Measurements from ENCODE around the gene MYO7A. TPM values are rescaled to one million over a fixed set of nuclear protein-coding genes. Genes with fewer than 3 reads are reported as not detected.

MYO7A gene
- polyA plus RNA-seq, 1 experiment, result not detected

GRCh38 chr11:77205467-77206263 lies 77.6 kb downstream of the MYO7A start:
- Histone ChIP-seq H3K27ac (ENCODE audit: low read depth, low read length) (no peak overlapping the region), H3K27me3 (ENCODE audit: control insufficient read depth, insufficient read depth, low read length) (no peaks in the 10 kb centered on the region), H3K4me3 (ENCODE audit: low read depth, low read length) (no peak overlapping the region), H3K9me3 (ENCODE audit: control insufficient read depth, insufficient read depth, low read length) (no peaks in the 10 kb centered on the region; the same call in 1 of the 2 replicates)
- no peak for DNase-seq (ENCODE audit: low read depth, low spot score)
- no peak for TF ChIP-seq CTCF (IDR thresholded peaks at IDR 0.05; ENCODE audit: low read depth, low read length)
- CTCF ChIA-PET, result interaction anchor here (0.9 to 1.2 kb wide), 2 partner anchors 11 to 343 kb away, joined by 4 read pairs; no protein-coding TSS in a partner anchor
- POLR2A ChIA-PET, result no interaction called here

- Histone ChIP-seq H3K9me3 (ENCODE audit: control insufficient read depth, insufficient read depth, low read length) (no peaks in the 10 kb centered on the region; the same call in 1 of the 2 replicates), H3K27me3 (ENCODE audit: control insufficient read depth, insufficient read depth, low read length) (no peaks in the 10 kb centered on the region), H3K4me3 (ENCODE audit: low read depth, low read length) (no peak overlapping the region), H3K27ac (ENCODE audit: low read depth, low read length) (no peak overlapping the region)
- ChIA-PET POLR2A (no interaction called here), CTCF (no interaction called here)
- no peak for DNase-seq (ENCODE audit: low read depth, low spot score)
- TF ChIP-seq CTCF (IDR thresholded peaks at IDR 0.05; ENCODE audit: low read depth, low read length), result no peak
Observed at GRCh38 chr11:77206264-77207018, 78.4 kb downstream of the MYO7A start.

- Histone ChIP-seq H3K9me3 (ENCODE audit: control insufficient read depth, insufficient read depth, low read length) (no peaks in the 10 kb centered on the region; the same call in 1 of the 2 replicates), H3K27me3 (ENCODE audit: control insufficient read depth, insufficient read depth, low read length) (peaks cover 3% of the 10 kb centered on the region), H3K4me3 (ENCODE audit: low read depth, low read length) (no peak overlapping the region), H3K27ac (ENCODE audit: low read depth, low read length) (no peak overlapping the region)
- ChIA-PET CTCF (no interaction called here), POLR2A (no interaction called here)
- TF ChIP-seq CTCF (IDR thresholded peaks at IDR 0.05; ENCODE audit: low read depth, low read length), result no peak
- no peak for DNase-seq (ENCODE audit: low read depth, low spot score)
Observed at GRCh38 chr11:77207019-77207485, 79.0 kb downstream of the MYO7A start.

- DNase-seq (ENCODE audit: low read depth, low spot score), result no peak
- Histone ChIP-seq H3K27me3 (ENCODE audit: control insufficient read depth, insufficient read depth, low read length) (peaks cover 4% of the 10 kb centered on the region), H3K9me3 (ENCODE audit: control insufficient read depth, insufficient read depth, low read length) (no peaks in the 10 kb centered on the region; the same call in 1 of the 2 replicates), H3K27ac (ENCODE audit: low read depth, low read length) (no peak overlapping the region), H3K4me3 (ENCODE audit: low read depth, low read length) (no peak overlapping the region)
- ChIA-PET CTCF (no interaction called here), POLR2A (no interaction called here)
- no peak for TF ChIP-seq CTCF (IDR thresholded peaks at IDR 0.05; ENCODE audit: low read depth, low read length)
Observed at GRCh38 chr11:77207618-77208313, 79.7 kb downstream of the MYO7A start.

All from AG04450 (cell line).